GM23248 (cell line): ENCODE results near the gene SYF2. TPM values are rescaled to one million over a fixed set of nuclear protein-coding genes. Genes with fewer than 3 reads are reported as not detected.

ENCODE experiments used
- DNase-seq: peaks from one replicate; pipeline ENCODE4 v3.0.0-alpha.2; 2015
- H2AFZ ChIP-seq: fragments of 200-600 bp; sonication (generic); 2 replicates; pipeline ENCODE4 v1.6.1; 2016; ENCODE audit warnings: antibody characterized with exemption
- H3F3A ChIP-seq: fragments of 200-600 bp; sonication (generic); 2 replicates; pipeline ENCODE4 v1.6.1; 2016; ENCODE audit warnings: mild to moderate bottlenecking, antibody characterized with exemption, mixed run types; ENCODE audit not compliant: insufficient read depth
- H3K27ac ChIP-seq: fragments of 200-600 bp; sonication (generic); 2 replicates; pipeline ENCODE4 v1.5.1; 2016; ENCODE audit warnings: mild to moderate bottlenecking
- H3K27me3 ChIP-seq: fragments of 200-600 bp; sonication (generic); replicated peaks from 2 replicates; pipeline ENCODE4 v1.6.1; 2016; ENCODE audit warnings: mild to moderate bottlenecking; ENCODE audit not compliant: insufficient read depth
- H3K36me3 ChIP-seq: fragments of 200-600 bp; sonication (generic); 2 replicates; pipeline ENCODE4 v1.6.1; 2016; ENCODE audit warnings: low read depth, mild to moderate bottlenecking
- H3K4me1 ChIP-seq: fragments of 200-600 bp; sonication (generic); 2 replicates; pipeline ENCODE4 v1.6.1; 2016; ENCODE audit warnings: mild to moderate bottlenecking; ENCODE audit not compliant: insufficient read depth
- H3K4me2 ChIP-seq: fragments of 200-600 bp; sonication (generic); one replicate; pipeline ENCODE4 v1.6.1; 2016; ENCODE audit warnings: mild to moderate bottlenecking; ENCODE audit not compliant: unreplicated experiment
- H3K4me3 ChIP-seq: fragments of 200-600 bp; sonication (generic); 2 replicates; pipeline ENCODE4 v1.5.1; 2016; ENCODE audit warnings: mild to moderate bottlenecking
- H3K79me2 ChIP-seq: fragments of 200-600 bp; sonication (generic); 2 replicates; pipeline ENCODE4 v1.6.1; 2016; ENCODE audit warnings: mild to moderate bottlenecking; ENCODE audit not compliant: insufficient read depth
- H3K9ac ChIP-seq: fragments of 200-600 bp; sonication (generic); 2 replicates; pipeline ENCODE4 v1.6.1; 2016; ENCODE audit warnings: mild to moderate bottlenecking
- H3K9me2 ChIP-seq: fragments of 200-600 bp; sonication (generic); 2 replicates; pipeline ENCODE4 v1.6.1; 2016; ENCODE audit warnings: mixed run types, mild to moderate bottlenecking, moderate library complexity; ENCODE audit not compliant: insufficient read depth
- H3K9me3 ChIP-seq: fragments of 200-600 bp; sonication (generic); one replicate; pipeline ENCODE4 v1.6.1; 2017; ENCODE audit warnings: low read depth
- H4K20me1 ChIP-seq: fragments of 200-600 bp; sonication (generic); 2 replicates; pipeline ENCODE4 v1.6.0; 2016; ENCODE audit not compliant: insufficient read depth
- EZH2 ChIP-seq: fragments of 200-600 bp; sonication (generic); IDR thresholded peaks from 2 replicates; pipeline ENCODE4 v1.6.1; 2018; ENCODE audit warnings: antibody characterized with exemption, mild to moderate bottlenecking; ENCODE audit not compliant: insufficient read depth, poor library complexity, severe bottlenecking
- EZH2phosphoT487 ChIP-seq: fragments of 200-600 bp; sonication (generic); IDR thresholded peaks from 2 replicates; pipeline ENCODE4 v1.6.1; 2018; ENCODE audit warnings: antibody characterized with exemption, moderate library complexity, mild to moderate bottlenecking, low read depth; ENCODE audit not compliant: insufficient read depth
- WGBS, 2 experiments: methylation state at CpG; one replicate each; pipeline ENCODE4 v1.1.6; 2015 to 2017; ENCODE audit warnings: low lambda C conversion rate in 2 of 2, low coverage in 1 of 2; ENCODE audit errors: missing lambda C conversion rate in 2 of 2; 5-methylcytosine and 5-hydroxymethylcytosine counted together
- in situ Hi-C: fragments of 300-500 bp; cut with MboI; formaldehyde crosslinking; loops from 2 replicates; pipeline ENCODE4 v1.15.0; 2020
- polyA plus RNA-seq: library from polyadenylated mRNA; unstranded; fragments of >200 nt; fragmentation: Nextera tagmentation; extraction: Ambion mirVana; gene quantifications from 2 replicates; pipeline ENCODE4 v1.2.1, GENCODE V29; 2016
- total RNA-seq: library from RNA; depleted of rRNA; stranded (reverse); fragments of >200 nt; shearing (Covaris generic); gene quantifications from 2 replicates; pipeline ENCODE4 v1.2.3, GENCODE V29; 2014

Gene SYF2
- total and polyA plus RNA-seq, 2 experiments from 2014 or later = 40.5 to 50.3 TPM

DNA sequence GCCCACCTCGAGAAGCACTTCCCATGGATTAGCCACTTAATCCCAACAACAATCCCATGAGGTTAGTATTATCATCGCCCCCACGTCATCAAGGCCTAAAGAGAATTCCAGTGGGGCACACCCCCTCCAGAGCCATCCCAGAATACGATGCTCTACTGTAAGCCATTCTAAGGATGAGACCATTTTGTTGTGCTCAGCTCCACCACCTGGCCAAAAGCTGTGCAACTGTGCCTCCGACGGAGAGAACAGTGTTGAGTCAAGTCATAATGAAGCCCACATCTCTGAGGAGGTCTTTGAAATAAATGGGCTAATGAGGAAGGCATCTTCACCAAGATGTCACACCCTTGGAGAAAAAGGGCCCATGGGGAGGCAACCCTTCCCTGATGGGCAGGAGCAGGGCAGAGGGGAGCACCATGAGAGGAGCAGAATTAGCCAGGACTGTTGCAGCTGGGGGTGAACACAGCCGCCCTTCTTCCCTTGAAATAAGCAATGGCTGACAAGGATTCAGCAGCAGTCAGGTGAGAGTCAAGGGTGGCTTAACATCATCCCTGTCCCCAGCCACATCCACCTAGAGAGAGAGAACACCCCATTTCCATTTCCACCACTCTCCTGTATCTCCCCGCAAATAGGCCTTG is 14.6 kb downstream of the SYF2 start:
- DNase-seq = no peak
- in situ Hi-C loops = no loop called here
- H3K27ac ChIP-seq = no peak overlapping the region
- peaks cover 17% of the 10 kb centered on the region for H3K36me3 ChIP-seq
- no peak overlapping the region for H3K4me2 ChIP-seq
- no peak overlapping the region for H3K9ac ChIP-seq
- WGBS, 2 experiments = 49 to 53% methylated on average over 8 of the region's 8 CpGs
- no peaks in the 10 kb centered on the region for H3K4me1 ChIP-seq
- no peaks in the 10 kb centered on the region for H4K20me1 ChIP-seq
- TF ChIP-seq EZH2 (no peak), EZH2phosphoT487 (no peak)
- H3K27me3 ChIP-seq = no peaks in the 10 kb centered on the region
- H2AFZ ChIP-seq = no peak overlapping the region
- no peaks in the 10 kb centered on the region for H3K79me2 ChIP-seq
- H3K9me3 ChIP-seq = no peaks in the 10 kb centered on the region
- H3F3A ChIP-seq = no peaks in the 10 kb centered on the region; the same call in 1 of the 2 replicates
- H3K4me3 ChIP-seq = no peak overlapping the region
- no peaks in the 10 kb centered on the region for H3K9me2 ChIP-seq

DNA sequence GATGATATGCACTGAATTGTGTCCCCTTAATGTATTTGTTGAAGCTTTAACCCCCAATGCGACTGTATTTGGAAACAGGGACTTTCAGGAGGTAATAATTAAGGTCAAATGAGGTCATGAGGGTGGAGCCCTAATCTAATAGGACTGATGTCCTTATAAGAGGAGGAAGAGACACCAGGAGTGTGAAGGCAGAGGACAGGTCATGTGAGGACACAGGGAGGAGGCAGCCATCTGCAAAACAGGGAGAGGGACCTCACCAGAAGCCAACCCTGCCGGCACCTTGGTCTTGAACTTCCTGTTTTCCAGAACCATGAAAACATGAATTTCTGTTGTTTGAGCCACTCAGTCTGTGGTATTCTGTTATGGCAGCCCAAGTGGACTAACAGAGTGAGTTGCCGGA is 15.3 kb downstream of the SYF2 start:
- no peaks in the 10 kb centered on the region for H3K9me2 ChIP-seq
- no peaks in the 10 kb centered on the region for H4K20me1 ChIP-seq
- H3K4me1 ChIP-seq = no peaks in the 10 kb centered on the region
- no peak for DNase-seq
- H3K79me2 ChIP-seq = no peaks in the 10 kb centered on the region
- no peaks in the 10 kb centered on the region; the same call in 1 of the 2 replicates for H3F3A ChIP-seq
- no peak overlapping the region for H2AFZ ChIP-seq
- TF ChIP-seq EZH2 = no peak
- no peak for TF ChIP-seq EZH2phosphoT487
- WGBS, 2 experiments = 81 to 89% methylated on average over 3 of the region's 3 CpGs
- no peak overlapping the region for H3K4me3 ChIP-seq
- in situ Hi-C loops = no loop called here
- H3K27ac ChIP-seq = no peak overlapping the region
- H3K36me3 ChIP-seq = peaks cover 10% of the 10 kb centered on the region
- H3K4me2 ChIP-seq = no peak overlapping the region
- H3K9ac ChIP-seq = no peak overlapping the region
- no peaks in the 10 kb centered on the region for H3K9me3 ChIP-seq
- no peaks in the 10 kb centered on the region for H3K27me3 ChIP-seq

DNA sequence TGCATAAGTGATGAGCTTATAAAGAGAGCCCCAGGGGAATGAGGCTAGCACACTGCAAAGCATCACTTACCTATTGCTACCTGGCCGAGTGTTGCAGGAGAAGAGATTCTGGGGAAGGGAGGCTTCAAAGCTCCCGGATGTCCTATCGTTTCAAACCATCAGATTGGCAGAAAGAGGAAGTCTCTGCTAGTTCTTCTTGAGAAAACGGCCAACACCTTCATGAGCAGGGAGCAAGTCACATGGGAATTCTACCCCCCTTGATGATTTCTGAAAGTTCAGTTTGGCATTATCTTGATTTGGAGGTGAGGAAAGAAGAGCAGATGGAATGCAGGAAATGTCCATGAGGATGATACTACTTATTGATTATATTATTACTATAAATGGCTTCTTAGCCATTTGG is 16.2 kb downstream of the SYF2 start:
- Histone ChIP-seq H3K79me2 (no peaks in the 10 kb centered on the region), H3K36me3 (peaks cover under 1% of the 10 kb centered on the region; the same call in 1 of the 2 replicates), H3K4me2 (no peak overlapping the region), H3K27me3 (no peaks in the 10 kb centered on the region), H2AFZ (no peak overlapping the region), H3F3A (no peaks in the 10 kb centered on the region; the same call in 1 of the 2 replicates), H3K4me3 (no peak overlapping the region), H3K9ac (no peak overlapping the region), H3K27ac (no peak overlapping the region), H3K4me1 (no peaks in the 10 kb centered on the region), H3K9me2 (no peaks in the 10 kb centered on the region), H3K9me3 (no peaks in the 10 kb centered on the region), H4K20me1 (no peaks in the 10 kb centered on the region)
- in situ Hi-C loops = no loop called here
- TF ChIP-seq EZH2phosphoT487 (no peak), EZH2 (no peak)
- 91 to 94% methylated on average over 4 of the region's 4 CpGs for WGBS, 2 experiments
- no peak for DNase-seq

DNA sequence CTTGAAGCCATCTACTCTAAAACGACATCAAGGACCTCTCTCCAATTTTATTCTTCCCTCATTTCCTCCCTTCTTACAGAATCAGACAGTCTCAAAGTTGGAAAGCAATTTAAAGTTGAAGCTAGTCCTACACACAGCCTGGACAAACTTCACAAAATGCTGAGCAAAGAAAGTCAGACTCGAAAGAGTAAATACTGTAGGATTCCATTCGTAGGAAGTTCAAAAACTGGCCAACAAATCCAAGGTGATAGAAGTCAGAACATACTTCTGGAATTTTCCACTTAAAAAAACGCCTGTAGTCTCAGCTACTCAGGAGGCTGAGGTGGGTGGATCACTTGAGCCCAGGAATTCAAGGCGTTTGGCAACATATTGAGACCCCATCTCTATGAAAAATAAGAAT is 19.6 kb downstream of the SYF2 start:
- WGBS, 2 experiments = 68 to 69% methylated on average over 5 of the region's 5 CpGs
- H3K4me2 ChIP-seq = no peak overlapping the region
- in situ Hi-C loops = no loop called here
- H3K9me3 ChIP-seq = no peaks in the 10 kb centered on the region
- H2AFZ ChIP-seq = no peak overlapping the region
- no peaks in the 10 kb centered on the region for H3K36me3 ChIP-seq
- H4K20me1 ChIP-seq = no peaks in the 10 kb centered on the region
- TF ChIP-seq EZH2 (no peak), EZH2phosphoT487 (no peak)
- no peak overlapping the region for H3K9ac ChIP-seq
- DNase-seq = no peak
- no peak overlapping the region for H3K4me3 ChIP-seq
- H3F3A ChIP-seq = no peaks in the 10 kb centered on the region
- no peaks in the 10 kb centered on the region for H3K4me1 ChIP-seq
- H3K9me2 ChIP-seq = no peaks in the 10 kb centered on the region
- no peaks in the 10 kb centered on the region for H3K79me2 ChIP-seq
- no peak overlapping the region for H3K27ac ChIP-seq
- H3K27me3 ChIP-seq = no peaks in the 10 kb centered on the region

DNA sequence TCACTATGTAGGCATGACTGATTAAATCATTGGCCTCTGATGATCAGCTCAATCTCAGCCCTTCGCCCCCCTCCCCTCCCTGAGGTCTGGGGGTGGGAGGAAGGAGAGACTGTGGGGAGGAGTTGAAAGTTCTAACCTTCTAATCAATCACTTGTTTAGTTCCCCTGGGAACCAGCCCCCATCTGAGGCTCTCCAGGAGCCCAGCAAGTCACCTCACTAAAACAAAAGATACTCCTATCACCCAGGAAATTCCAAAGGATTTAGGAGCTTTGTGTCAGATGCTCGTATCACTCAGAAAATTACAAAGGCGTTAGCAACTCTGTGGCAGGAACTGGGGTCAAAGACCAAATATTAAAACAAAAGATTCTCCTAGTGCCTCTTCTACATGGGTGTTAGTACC is 21.6 kb downstream of the SYF2 start:
- H3K4me2 ChIP-seq = no peak overlapping the region
- H3K4me1 ChIP-seq = no peaks in the 10 kb centered on the region
- in situ Hi-C loops = no loop called here
- no peaks in the 10 kb centered on the region for H3K27me3 ChIP-seq
- 63 to 71% methylated on average over 3 of the region's 3 CpGs for WGBS, 2 experiments
- no peaks in the 10 kb centered on the region for H3K9me3 ChIP-seq
- no peak overlapping the region for H2AFZ ChIP-seq
- no peaks in the 10 kb centered on the region for H3K79me2 ChIP-seq
- H3K9me2 ChIP-seq = no peaks in the 10 kb centered on the region
- no peak for DNase-seq
- H3K27ac ChIP-seq = no peak overlapping the region
- no peak overlapping the region for H3K9ac ChIP-seq
- H3K4me3 ChIP-seq = no peak overlapping the region
- H4K20me1 ChIP-seq = no peaks in the 10 kb centered on the region
- no peaks in the 10 kb centered on the region for H3K36me3 ChIP-seq
- no peaks in the 10 kb centered on the region for H3F3A ChIP-seq
- TF ChIP-seq EZH2 (no peak), EZH2phosphoT487 (no peak)
